Measurements from ENCODE around the gene REPS1. TPM values are rescaled to one million over a fixed set of nuclear protein-coding genes. Genes with fewer than 3 reads are reported as not detected.

REPS1 gene
- total RNA-seq, 2 donors from 2014 or later: 43.1 to 86.0 TPM

DNA sequence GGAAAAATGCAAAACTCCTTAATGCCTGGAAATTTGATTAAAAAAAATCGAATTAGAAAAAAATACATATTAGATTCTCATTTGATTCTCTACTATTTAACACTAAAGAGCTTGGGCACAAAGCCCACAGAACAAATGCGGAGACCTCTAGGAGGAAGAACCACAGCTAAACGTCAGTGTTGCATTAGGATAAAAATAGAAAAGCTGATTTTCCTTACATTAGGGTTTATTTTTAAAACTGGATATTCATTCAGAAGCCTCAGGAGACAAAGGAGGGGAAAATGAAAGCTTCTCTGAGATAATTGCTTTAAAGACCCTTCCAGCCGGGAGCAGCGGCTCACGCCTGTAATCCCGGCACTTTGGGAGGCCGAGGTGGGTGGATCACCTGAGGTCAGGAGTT is 114.9 kb downstream of the REPS1 start:
- Histone ChIP-seq H3K27me3 (replicated peaks; ENCODE audit: insufficient read depth) (no peaks in the 10 kb centered on the region), H3K27ac (no peak overlapping the region), H3K36me3 (no peaks in the 10 kb centered on the region), H3K4me3 (no peak overlapping the region), H3K4me1 (ENCODE audit: control insufficient read depth in 1 of 2, low read depth in 2 of 2) (peaks cover 0 to 16% of the 10 kb centered on the region in 2 donors), H3K9me3 (no peaks in the 10 kb centered on the region)
- DNase-seq (ENCODE audit: low spot score) (no peak), ATAC-seq (ENCODE audit: insufficient number of reproducible peaks, low FRiP score, low read depth) (no peak)
- TF ChIP-seq, protein P1, sequence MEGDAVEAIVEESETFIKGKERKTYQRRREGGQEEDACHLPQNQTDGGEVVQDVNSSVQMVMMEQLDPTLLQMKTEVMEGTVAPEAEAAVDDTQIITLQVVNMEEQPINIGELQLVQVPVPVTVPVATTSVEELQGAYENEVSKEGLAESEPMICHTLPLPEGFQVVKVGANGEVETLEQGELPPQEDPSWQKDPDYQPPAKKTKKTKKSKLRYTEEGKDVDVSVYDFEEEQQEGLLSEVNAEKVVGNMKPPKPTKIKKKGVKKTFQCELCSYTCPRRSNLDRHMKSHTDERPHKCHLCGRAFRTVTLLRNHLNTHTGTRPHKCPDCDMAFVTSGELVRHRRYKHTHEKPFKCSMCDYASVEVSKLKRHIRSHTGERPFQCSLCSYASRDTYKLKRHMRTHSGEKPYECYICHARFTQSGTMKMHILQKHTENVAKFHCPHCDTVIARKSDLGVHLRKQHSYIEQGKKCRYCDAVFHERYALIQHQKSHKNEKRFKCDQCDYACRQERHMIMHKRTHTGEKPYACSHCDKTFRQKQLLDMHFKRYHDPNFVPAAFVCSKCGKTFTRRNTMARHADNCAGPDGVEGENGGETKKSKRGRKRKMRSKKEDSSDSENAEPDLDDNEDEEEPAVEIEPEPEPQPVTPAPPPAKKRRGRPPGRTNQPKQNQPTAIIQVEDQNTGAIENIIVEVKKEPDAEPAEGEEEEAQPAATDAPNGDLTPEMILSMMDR (IDR thresholded peaks at IDR 0.05): no peak

- Histone ChIP-seq H3K9me3 (no peaks in the 10 kb centered on the region), H3K27ac (no peak overlapping the region), H3K27me3 (replicated peaks; ENCODE audit: insufficient read depth) (no peaks in the 10 kb centered on the region), H3K36me3 (no peaks in the 10 kb centered on the region), H3K4me1 (ENCODE audit: control insufficient read depth in 1 of 2, low read depth in 2 of 2) (peaks cover 3 to 16% of the 10 kb centered on the region in 2 donors), H3K4me3 (no peak overlapping the region)
- DNase-seq (ENCODE audit: low spot score) (no peak), ATAC-seq (ENCODE audit: insufficient number of reproducible peaks, low FRiP score, low read depth) (no peak)
- TF ChIP-seq, protein P1 (IDR thresholded peaks at IDR 0.05): no peak
Measured at GRCh38 chr6:138869398-138869797, 118.7 kb downstream of the REPS1 start.

GRCh38 chr6:138868181-138868580 is 119.9 kb downstream of the REPS1 start:
- no peak overlapping the region for H3K27ac ChIP-seq
- no peak for ATAC-seq (ENCODE audit: insufficient number of reproducible peaks, low FRiP score, low read depth)

DNA sequence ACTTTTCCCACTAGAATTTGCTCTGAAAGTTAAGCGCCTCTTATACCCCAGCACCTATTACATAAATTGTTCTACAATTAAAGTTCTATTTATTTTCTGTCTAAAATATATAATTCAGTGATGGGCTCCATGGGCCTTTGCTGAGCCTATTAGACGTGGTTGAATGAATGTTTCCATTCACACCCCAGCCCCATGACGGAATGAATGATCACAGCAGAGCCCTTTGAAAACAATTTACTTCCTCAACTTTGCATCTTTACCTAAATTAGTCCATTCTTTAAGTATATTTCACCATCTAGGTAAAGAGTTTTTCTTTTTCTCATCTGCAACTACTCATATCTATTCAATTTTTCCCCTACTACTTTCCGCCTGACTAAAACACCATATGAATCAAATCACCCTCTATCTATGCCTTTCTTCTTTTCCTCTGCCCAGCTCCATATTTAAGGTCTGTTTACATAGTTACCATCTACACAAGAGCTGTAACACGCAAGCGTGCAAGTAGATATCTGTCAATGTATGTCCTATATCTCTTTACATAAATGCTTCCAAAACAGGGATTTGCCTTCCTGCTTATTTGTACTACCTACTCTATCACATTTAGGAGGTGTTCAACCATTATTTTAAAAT is 122.5 kb downstream of the REPS1 start:
- TF ChIP-seq, protein P1 (IDR thresholded peaks at IDR 0.05): no peak
- peaks cover 3 to 28% of the 10 kb centered on the region in 2 donors for H3K4me1 ChIP-seq (ENCODE audit: control insufficient read depth in 1 of 2, low read depth in 2 of 2)
- no peaks in the 10 kb centered on the region for H3K27me3 ChIP-seq (replicated peaks; ENCODE audit: insufficient read depth)
- ATAC-seq (ENCODE audit: insufficient number of reproducible peaks, low FRiP score, low read depth) (no peak), DNase-seq (ENCODE audit: low spot score) (no peak)
- H3K27ac ChIP-seq: no peak overlapping the region
- no peak overlapping the region for H3K4me3 ChIP-seq
- no peaks in the 10 kb centered on the region for H3K9me3 ChIP-seq
- H3K36me3 ChIP-seq: no peaks in the 10 kb centered on the region

More at GRCh38 chr6:138868181-138868580, 119.9 kb downstream of the REPS1 start:
- DNase-seq (ENCODE audit: low spot score): no peak
- H3K9me3 ChIP-seq: no peaks in the 10 kb centered on the region
- no peak overlapping the region for H3K4me3 ChIP-seq
- peaks cover 3 to 21% of the 10 kb centered on the region in 2 donors for H3K4me1 ChIP-seq (ENCODE audit: control insufficient read depth in 1 of 2, low read depth in 2 of 2)
- H3K36me3 ChIP-seq: no peaks in the 10 kb centered on the region
- H3K27me3 ChIP-seq (replicated peaks; ENCODE audit: insufficient read depth): no peaks in the 10 kb centered on the region
- TF ChIP-seq, protein P1 (IDR thresholded peaks at IDR 0.05): no peak

DNA sequence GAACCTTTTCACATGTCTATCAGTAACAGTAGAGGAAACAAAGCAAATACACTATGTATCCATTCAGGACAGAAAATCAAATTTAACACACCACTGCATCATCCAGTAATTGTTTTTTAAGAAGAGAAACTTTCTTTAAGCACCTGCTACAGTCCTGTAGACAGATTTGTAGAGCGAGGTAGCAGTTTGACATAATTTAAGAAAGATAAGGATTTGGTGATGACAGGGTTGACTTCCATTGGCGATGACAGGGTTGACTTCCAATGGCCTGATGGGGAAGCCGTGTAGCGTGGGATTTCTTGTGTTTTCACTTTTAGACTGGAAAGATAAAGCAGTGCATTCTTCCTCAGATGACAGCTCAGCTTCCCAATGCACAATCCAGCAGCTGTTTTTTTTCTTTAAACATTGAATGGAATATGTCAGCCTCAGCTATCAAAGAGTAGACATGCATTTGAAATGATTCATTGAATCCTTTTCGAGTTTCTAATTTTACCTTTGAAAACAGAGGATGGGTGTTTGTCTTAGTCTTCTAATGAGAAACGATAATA is 123.6 kb downstream of the REPS1 start:
- Histone ChIP-seq H3K27me3 (replicated peaks; ENCODE audit: insufficient read depth) (no peaks in the 10 kb centered on the region), H3K4me3 (no peak overlapping the region), H3K9me3 (no peaks in the 10 kb centered on the region), H3K36me3 (no peaks in the 10 kb centered on the region), H3K27ac (no peak overlapping the region), H3K4me1 (ENCODE audit: control insufficient read depth in 1 of 2, low read depth in 2 of 2) (peaks cover 3 to 16% of the 10 kb centered on the region in 2 donors)
- TF ChIP-seq, protein P1 (IDR thresholded peaks at IDR 0.05): no peak
- DNase-seq (ENCODE audit: low spot score): no peak
- ATAC-seq (ENCODE audit: insufficient number of reproducible peaks, low FRiP score, low read depth): no peak
